Neuronal stem cell (in vitro differentiated cells): ENCODE measurements around the gene VEZF1. TPM values are rescaled to one million over a fixed set of nuclear protein-coding genes. Genes with fewer than 3 reads are reported as not detected.

ENCODE experiments used
- DNase-seq: peaks from one replicate; pipeline ENCODE4 v3.0.0-alpha.2; 2013; ENCODE audit warnings: low spot score
- H2AFZ ChIP-seq: one replicate; pipeline ENCODE4 v1.6.1; 2013; ENCODE audit warnings: mild to moderate bottlenecking, low read length, inconsistent platforms
- H2AK5ac ChIP-seq: 2 replicates; pipeline ENCODE4 v1.6.1; 2013; ENCODE audit warnings: low read depth, mild to moderate bottlenecking, inconsistent platforms, low read length, moderate library complexity, mixed read lengths
- H2BK120ac ChIP-seq: 2 replicates; pipeline ENCODE4 v1.6.1; 2013; ENCODE audit warnings: low read depth, mild to moderate bottlenecking, inconsistent platforms, low read length, moderate library complexity, mixed read lengths
- H2BK12ac ChIP-seq: one replicate; pipeline ENCODE4 v1.6.1; 2013; ENCODE audit warnings: low read length, inconsistent platforms
- H2BK15ac ChIP-seq: 2 replicates; pipeline ENCODE4 v1.6.1; 2013; ENCODE audit warnings: mild to moderate bottlenecking, low read length, inconsistent platforms, mixed read lengths
- H2BK5ac ChIP-seq: one replicate; pipeline ENCODE4 v1.6.1; 2013; ENCODE audit warnings: inconsistent platforms, mild to moderate bottlenecking, low read length, moderate library complexity
- H3K14ac ChIP-seq: one replicate; pipeline ENCODE4 v1.6.1; 2013; ENCODE audit warnings: low read length, inconsistent platforms
- H3K18ac ChIP-seq: 2 replicates; pipeline ENCODE4 v1.6.1; 2013; ENCODE audit warnings: low read length, inconsistent platforms
- H3K23ac ChIP-seq: 2 replicates; pipeline ENCODE4 v1.6.1; 2013; ENCODE audit warnings: low read depth, mild to moderate bottlenecking, mixed read lengths, low read length, inconsistent platforms; ENCODE audit not compliant: poor library complexity
- H3K27ac ChIP-seq: replicated peaks from 3 replicates; pipeline ENCODE4 v1.5.1; 2013; ENCODE audit warnings: low read length, inconsistent platforms
- H3K27me3 ChIP-seq, 3 experiments: 2 replicates each; pipeline ENCODE4 v1.6.1; 2013; ENCODE audit warnings: low read length in 3 of 3, mild to moderate bottlenecking in 2 of 3, inconsistent platforms in 1 of 3, low read depth in 1 of 3, mixed read lengths in 1 of 3, moderate library complexity in 1 of 3; ENCODE audit not compliant: control insufficient read depth in 3 of 3, insufficient read depth in 3 of 3
- H3K36me3 ChIP-seq, 2 donors: replicated peaks in 1 of 2; 2 replicates each; pipeline ENCODE4 v1.6.1; 2013; ENCODE audit warnings: low read length in 2 of 2; ENCODE audit not compliant: control insufficient read depth in 2 of 2, insufficient read depth in 2 of 2
- H3K4ac ChIP-seq: 2 replicates; pipeline ENCODE4 v1.6.1; 2013; ENCODE audit warnings: inconsistent platforms, mild to moderate bottlenecking, low read length, moderate library complexity
- H3K4me1 ChIP-seq, 2 donors: 1 replicate in 1 of 2; 2 replicates in 1 of 2; pipeline ENCODE4 v1.6.1; 2013; ENCODE audit warnings: low read length in 2 of 2, low read depth in 1 of 2; ENCODE audit not compliant: control insufficient read depth in 2 of 2, insufficient read depth in 1 of 2
- H3K4me2 ChIP-seq: one replicate; pipeline ENCODE4 v1.6.1; 2013; ENCODE audit warnings: mild to moderate bottlenecking, low read length, inconsistent platforms; ENCODE audit not compliant: insufficient read depth, poor library complexity, severe bottlenecking
- H3K4me3 ChIP-seq, 2 donors: 2 replicates each; pipeline ENCODE4 v1.5.1; 2013; ENCODE audit warnings: low read length in 2 of 2, mild to moderate bottlenecking in 2 of 2, inconsistent platforms in 1 of 2, moderate library complexity in 1 of 2
- H3K79me1 ChIP-seq: one replicate; pipeline ENCODE4 v1.6.1; 2013; ENCODE audit warnings: low read depth, mild to moderate bottlenecking, inconsistent platforms, low read length, moderate library complexity
- H3K9ac ChIP-seq: one replicate; pipeline ENCODE4 v1.6.1; 2013; ENCODE audit warnings: mild to moderate bottlenecking, low read depth, low read length, inconsistent platforms; ENCODE audit not compliant: poor library complexity
- H3K9me3 ChIP-seq, 2 donors: replicated peaks in 1 of 2; 2 replicates each; pipeline versions ENCODE3 to v1.6.1; 2013; ENCODE audit warnings: low read length in 2 of 2, mild to moderate bottlenecking in 2 of 2, inconsistent platforms in 1 of 2, low read depth in 1 of 2, mixed read lengths in 1 of 2, moderate library complexity in 1 of 2; ENCODE audit not compliant: control insufficient read depth in 2 of 2, insufficient read depth in 1 of 2
- H4K8ac ChIP-seq: one replicate; pipeline ENCODE4 v1.6.1; 2013; ENCODE audit warnings: low read depth, mild to moderate bottlenecking, inconsistent platforms, low read length, moderate library complexity
- H4K91ac ChIP-seq: one replicate; pipeline ENCODE4 v1.6.1; 2013; ENCODE audit warnings: low read length, low read depth, mild to moderate bottlenecking, inconsistent platforms; ENCODE audit not compliant: poor library complexity
- WGBS, 2 donors: extraction: QIAGEN DNeasy Blood & Tissue Kit; methylation state at CpG; one replicate each; pipeline ENCODE4 v1.1.7; 2013; ENCODE audit warnings: missing lambda C conversion rate in 2 of 2, mixed read lengths in 1 of 2; ENCODE audit not compliant: insufficient read length in 2 of 2, insufficient replicate concordance in 1 of 2; ENCODE audit errors: extremely low coverage in 2 of 2; 5-methylcytosine and 5-hydroxymethylcytosine counted together
- polyA plus RNA-seq, 2 experiments: library from polyadenylated mRNA; stranded (reverse); fragments of 200-250 nt; gene quantifications; one replicate each; pipeline ENCODE4 v1.2.3, GENCODE V29; 2013

VEZF1 gene, protein sequence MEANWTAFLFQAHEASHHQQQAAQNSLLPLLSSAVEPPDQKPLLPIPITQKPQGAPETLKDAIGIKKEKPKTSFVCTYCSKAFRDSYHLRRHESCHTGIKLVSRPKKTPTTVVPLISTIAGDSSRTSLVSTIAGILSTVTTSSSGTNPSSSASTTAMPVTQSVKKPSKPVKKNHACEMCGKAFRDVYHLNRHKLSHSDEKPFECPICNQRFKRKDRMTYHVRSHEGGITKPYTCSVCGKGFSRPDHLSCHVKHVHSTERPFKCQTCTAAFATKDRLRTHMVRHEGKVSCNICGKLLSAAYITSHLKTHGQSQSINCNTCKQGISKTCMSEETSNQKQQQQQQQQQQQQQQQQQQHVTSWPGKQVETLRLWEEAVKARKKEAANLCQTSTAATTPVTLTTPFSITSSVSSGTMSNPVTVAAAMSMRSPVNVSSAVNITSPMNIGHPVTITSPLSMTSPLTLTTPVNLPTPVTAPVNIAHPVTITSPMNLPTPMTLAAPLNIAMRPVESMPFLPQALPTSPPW
- polyA plus RNA-seq (2013, experiment 1 of 2), result 83.0 TPM
- polyA plus RNA-seq (2013, experiment 2 of 2), result 85.4 TPM

DNA sequence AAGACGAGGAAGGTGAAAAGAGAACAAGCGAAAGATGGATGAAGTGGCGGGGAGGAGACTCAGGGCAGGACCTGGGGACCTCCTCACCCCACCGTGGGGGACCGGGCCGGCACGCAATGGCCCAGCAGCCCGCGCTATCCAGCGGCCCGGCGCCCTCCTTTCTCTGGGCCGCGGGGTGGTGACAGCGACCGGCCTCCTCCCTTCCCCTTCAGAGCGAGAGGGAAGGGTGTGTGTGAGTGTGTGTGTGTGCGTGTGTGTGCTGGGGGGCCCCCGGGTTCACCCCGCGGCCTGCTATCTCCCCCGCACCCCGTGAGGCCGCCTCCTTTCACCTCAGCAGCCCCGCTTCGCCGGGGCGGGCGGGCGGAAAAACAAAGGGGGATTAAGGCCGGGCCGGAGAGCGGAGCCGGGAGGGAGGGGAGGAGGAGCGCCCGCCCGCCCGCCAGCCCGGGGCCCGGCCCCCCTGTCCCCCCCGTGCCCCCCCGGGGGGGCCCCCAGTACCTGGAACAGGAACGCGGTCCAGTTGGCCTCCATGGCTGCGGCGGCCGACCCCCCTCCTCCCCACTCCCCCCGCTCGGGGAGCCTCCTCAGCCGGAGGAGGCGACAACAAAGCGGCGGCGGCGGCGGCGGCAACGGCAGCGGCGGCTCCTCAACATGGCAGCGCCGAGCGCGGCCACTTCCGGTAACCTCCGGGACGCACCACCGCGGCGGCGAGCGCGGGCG is at the start of gene VEZF1:
VEZF1 (minus strand) TSS at position 674 of the 720 bp plus-strand sequence; CDS start at position 531, 143 bp downstream.
- Histone ChIP-seq H4K8ac (peak within 1 kb of the TSS; percentile 93), H2BK15ac (peak within 1 kb of the TSS; percentile 95), H2BK120ac (peak within 1 kb of the TSS; percentile 98), H3K27ac (peak within 1 kb of the TSS; percentile 96), H2AK5ac (peak within 1 kb of the TSS; percentile 85), H3K23ac (peak within 1 kb of the TSS; percentile 99), H3K14ac (peak within 1 kb of the TSS; percentile 99), H2BK5ac (peak within 1 kb of the TSS; percentile 99), H2BK12ac (peak within 1 kb of the TSS; percentile 92), H3K27me3 (no peaks in the 10 kb centered on the region), H3K4me2 (peak within 1 kb of the TSS; percentile 91), H3K18ac (peak within 1 kb of the TSS; percentile 99), H4K91ac (peak within 1 kb of the TSS; percentile 98), H2AFZ (peak within 1 kb of the TSS; percentile 80), H3K4me3 (peak within 1 kb of the TSS; percentile 84 to 92), H3K4me1 (peaks cover 20 to 51% of the 10 kb centered on the region in 2 donors), H3K79me1 (no peaks in the 10 kb centered on the region), H3K9ac (peak within 1 kb of the TSS; percentile 99), H3K9me3 (no peaks in the 10 kb centered on the region), H3K4ac (peak within 1 kb of the TSS; percentile 77), H3K36me3 (peaks cover 1 to 24% of the 10 kb centered on the region in 2 donors)
- peak; percentile 80 for DNase-seq
- no CpG with 5 or more reads among the region's 74 CpGs for WGBS, 2 donors

DNA sequence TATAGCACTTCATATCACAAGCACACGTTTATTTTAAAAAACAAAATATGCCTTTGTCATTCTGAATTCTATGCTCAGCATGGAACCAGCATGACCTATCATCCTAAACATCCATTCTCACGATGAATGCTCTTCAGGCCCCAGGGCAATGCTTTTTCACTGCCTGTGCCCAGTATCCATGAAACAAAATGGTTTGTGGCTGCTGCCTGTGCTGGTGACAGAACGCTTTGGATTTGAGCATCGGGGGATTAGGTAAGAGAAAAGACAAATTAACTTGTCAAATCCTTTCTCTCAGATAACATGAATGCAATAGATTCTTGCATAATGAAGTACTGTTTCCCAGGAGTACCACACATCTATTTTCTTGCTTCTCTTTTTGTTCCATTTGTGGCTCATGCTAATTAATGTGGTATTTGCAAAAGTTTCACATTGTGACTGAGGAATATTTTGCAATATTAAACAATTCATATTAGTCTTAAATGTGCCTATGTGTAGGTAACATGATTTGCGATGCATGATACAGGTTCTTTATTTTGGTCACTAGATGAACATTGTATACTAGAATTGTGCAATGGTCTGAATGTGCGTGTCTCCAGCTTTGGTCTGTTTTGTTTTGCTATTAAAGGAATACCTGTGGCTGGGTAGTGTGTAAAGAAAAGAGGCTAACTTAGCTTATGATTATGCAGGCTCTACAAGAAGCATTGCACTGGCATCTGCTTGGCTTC is 44.8 kb upstream of the VEZF1 start:
- Histone ChIP-seq H2BK12ac (no peak overlapping the region), H3K4ac (no peak overlapping the region), H4K8ac (no peak overlapping the region), H2BK5ac (no peak overlapping the region), H2BK120ac (no peak overlapping the region), H3K4me2 (peak overlapping the region; percentile 18), H3K23ac (no peak overlapping the region), H3K36me3 (no peaks in the 10 kb centered on the region), H3K9ac (no peak overlapping the region), H2BK15ac (no peak overlapping the region), H3K9me3 (peaks cover 2 to 3% of the 10 kb centered on the region in 2 donors), H3K79me1 (no peaks in the 10 kb centered on the region), H3K18ac (no peak overlapping the region), H3K27ac (peak overlapping the region; percentile 21), H3K4me3 (no peak overlapping the region), H3K27me3 (peaks cover 0 to under 1% (median 0%) of the 10 kb centered on the region in 3 experiments), H2AK5ac (no peak overlapping the region), H3K4me1 (peaks cover 5% of the 10 kb centered on the region in 2 donors), H3K14ac (no peak overlapping the region), H4K91ac (no peak overlapping the region), H2AFZ (peak overlapping the region; percentile 15)
- no peak for DNase-seq
- no CpG with 5 or more reads among the region's 6 CpGs for WGBS, 2 donors

DNA sequence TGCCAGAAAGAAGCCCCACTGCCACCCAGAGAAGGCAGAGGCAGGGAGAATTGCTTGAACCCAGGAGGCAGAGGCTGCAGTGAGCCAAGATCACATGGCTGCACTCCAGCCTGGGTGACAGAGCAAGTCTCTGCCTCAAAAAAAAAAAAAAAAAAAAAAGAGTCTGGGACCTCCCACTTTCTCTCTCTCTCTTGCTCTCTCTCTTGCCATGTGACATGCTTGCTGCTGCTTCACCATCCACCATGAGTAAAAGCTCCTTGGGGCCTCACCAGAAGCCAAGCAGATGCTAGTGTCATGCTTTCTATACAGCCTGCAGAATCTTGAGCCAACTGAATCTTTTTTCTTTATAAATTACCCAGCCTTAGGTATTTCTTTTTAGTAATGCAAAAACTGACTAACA is 40.5 kb upstream of the VEZF1 start:
- Histone ChIP-seq H4K91ac (no peak overlapping the region), H2BK5ac (no peak overlapping the region), H2AFZ (no peak overlapping the region), H3K4me1 (peaks cover 4 to 5% of the 10 kb centered on the region in 2 donors), H3K4me3 (no peak overlapping the region), H3K27me3 (peaks cover 0 to 2% (median 0%) of the 10 kb centered on the region in 3 experiments), H3K9ac (no peak overlapping the region), H3K18ac (no peak overlapping the region), H3K27ac (no peak overlapping the region), H3K4ac (no peak overlapping the region), H4K8ac (no peak overlapping the region), H3K9me3 (peaks cover 2 to 3% of the 10 kb centered on the region in 2 donors), H2BK15ac (no peak overlapping the region), H3K23ac (no peak overlapping the region), H3K14ac (no peak overlapping the region), H2BK120ac (no peak overlapping the region), H3K79me1 (no peaks in the 10 kb centered on the region), H3K36me3 (no peaks in the 10 kb centered on the region), H3K4me2 (no peak overlapping the region), H2AK5ac (no peak overlapping the region), H2BK12ac (no peak overlapping the region)
- no peak for DNase-seq
